NCI-H2171 (cell line): ENCODE measurements around the gene STRIT1.
"Not testable (repeated sequence)": the region's sequence is repeated elsewhere in the genome, so short reads cannot be mapped to it uniquely, and the experiment has no call there.

Experiments
- DNase-seq: peaks from one replicate; lab custom pipeline; 2025; lab: John Stamatoyannopoulos, UW

The STRIT1 gene

DNA sequence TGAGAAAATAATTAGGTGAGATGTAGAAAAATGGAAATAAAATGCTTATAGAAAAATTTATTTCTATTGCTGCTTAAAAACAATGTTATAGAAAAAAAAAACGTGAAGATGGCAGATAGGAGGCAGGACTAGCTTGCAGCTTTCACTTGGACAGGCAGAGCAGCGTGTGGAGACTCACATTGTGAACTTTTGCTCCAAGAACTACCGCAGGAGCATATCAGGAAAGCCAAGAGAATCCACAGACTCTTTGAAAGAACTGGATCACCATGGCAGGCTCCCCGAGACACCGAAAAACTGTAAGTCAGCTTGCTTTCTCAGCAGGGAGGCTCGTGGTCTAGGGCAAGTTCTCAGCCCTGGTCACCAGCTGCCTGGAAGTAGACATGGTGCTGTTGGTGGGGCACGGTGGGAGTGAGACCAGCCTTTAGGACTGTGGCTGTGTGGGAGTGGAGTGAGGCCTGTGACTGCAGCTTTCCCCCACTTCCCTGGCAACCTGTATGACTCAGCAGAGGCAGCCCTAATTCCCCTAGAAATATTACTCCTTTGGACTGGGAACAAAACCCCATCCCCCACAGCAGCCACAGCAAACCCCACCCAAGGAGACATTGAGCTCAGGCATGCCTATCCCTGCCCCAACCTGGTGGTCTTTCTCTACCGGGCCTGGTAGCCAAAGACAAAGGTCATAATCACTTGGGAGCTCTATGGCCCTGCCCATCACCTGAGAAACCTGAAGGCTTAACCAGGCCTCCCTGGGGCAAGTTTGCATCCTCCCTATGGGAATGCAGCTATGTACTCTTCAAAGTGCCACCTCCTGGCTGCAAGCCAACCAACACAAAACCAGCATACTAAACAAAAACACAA is 22.8 kb downstream of the STRIT1 start:
- no peak for DNase-seq

DNA sequence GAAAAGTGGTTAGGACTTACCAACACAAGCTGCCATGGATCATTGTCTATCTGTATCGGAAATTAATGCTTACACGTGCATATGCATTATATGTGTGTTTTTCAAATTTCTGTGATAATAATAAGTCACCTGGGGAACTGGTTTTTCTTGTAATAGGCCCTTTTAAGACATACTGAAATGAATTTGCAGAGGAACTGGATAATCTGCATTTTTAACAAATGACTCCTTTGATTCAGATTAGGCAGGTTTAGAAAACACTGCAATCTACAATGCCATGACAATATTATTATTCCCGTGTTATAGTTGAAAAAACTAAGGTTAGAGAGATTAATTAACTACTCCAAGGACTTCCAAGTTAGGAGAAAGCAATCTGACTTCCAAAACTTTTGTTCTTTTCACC is 23.4 kb downstream of the STRIT1 start:
- DNase-seq: no peak

DNA sequence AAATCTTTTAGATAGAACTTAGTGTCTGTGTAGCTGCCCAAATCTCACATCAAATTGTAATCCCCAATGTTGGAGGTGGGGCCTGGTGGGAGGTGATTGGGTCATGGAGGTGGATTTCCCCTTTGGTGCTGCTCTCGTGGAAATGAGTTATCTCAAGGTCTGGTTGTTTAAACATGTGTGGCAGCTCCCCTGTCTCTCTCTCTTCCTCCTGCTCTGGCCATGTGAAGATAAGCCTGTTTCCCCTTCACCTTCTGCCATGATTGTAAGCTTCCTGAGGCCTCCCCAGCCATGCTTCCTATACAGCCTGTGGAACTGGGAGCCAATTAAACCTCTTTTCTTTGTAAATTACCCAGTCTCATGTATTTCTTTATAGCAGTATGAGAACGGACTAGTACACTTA is 30.6 kb downstream of the STRIT1 start:
- DNase-seq: not testable (repeated sequence)

DNA sequence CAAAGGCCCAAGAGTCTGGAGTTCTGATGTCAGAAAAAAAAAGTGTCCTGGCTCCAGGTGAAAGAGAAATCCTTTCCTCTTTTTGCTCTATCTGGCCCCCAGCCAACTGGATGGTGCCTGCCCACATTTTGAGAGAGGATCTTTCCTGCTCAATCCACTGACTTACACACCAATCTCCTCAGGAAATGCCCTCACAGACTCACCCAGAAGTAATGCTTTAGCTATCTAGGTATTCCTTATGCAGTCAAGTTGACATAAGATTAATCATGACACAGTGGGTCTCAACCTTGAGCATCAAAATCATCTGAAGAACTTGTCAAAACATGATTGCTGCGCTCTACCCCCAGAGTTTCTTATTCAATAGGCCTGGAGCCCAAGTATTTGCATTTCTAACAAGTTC is 31.2 kb downstream of the STRIT1 start:
- no peak for DNase-seq

DNA sequence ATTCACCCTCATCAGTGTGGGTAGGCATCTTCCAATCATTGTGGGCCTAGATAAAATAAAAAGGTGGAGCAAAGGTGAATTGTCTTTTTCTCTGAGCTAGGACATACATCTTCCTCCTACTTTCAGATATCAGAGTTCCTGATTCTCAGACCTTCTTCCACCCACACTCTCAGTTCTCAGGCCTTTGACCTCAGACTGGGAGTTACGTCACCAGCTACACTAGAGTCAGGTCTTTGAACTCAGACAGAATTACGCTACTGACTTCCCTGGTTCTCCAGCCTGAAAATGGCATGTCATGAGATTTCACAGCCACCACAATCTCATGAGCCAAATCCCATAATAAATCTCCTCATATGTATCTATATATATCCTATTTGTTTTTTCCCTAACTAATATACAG is 39.0 kb downstream of the STRIT1 start:
- no peak for DNase-seq

DNA sequence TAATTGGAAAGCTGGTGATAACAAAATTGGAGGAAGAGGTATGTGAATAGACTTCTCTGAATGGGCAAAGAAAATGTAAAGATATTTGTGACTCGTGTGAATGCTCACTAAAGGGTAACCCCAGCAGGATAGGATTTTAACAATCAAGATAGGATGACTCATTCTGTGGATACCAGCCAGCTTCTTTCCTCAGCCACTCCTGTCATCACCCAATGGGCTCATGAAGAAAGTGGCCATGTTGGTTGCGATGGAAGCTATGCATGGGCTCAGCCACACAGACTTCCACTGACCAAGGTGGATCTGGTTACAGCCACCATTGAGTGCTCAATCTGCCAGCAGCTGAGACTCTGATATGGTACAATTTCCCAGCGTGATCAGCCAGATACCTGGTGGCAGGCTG is 40.9 kb downstream of the STRIT1 start:
- DNase-seq: no peak

DNA sequence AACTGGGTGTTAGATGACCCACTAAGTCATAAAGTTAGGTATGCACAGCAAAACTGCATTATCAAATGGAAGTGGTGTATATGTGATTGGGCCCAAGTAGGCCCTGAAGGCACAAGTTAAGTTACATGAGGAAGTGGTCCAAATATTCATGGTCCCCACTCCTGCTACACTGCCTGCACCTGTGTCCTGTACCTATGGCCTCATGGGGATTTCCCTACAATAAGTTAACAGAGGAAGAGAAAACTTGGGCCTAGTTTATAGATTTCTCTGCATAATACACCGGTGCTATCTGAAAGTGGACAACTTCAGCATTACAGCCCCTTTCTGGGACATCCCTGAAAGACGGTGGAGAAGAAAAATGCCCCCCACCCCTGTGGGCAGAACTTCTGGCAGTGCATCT is 41.5 kb downstream of the STRIT1 start:
- no peak for DNase-seq

DNA sequence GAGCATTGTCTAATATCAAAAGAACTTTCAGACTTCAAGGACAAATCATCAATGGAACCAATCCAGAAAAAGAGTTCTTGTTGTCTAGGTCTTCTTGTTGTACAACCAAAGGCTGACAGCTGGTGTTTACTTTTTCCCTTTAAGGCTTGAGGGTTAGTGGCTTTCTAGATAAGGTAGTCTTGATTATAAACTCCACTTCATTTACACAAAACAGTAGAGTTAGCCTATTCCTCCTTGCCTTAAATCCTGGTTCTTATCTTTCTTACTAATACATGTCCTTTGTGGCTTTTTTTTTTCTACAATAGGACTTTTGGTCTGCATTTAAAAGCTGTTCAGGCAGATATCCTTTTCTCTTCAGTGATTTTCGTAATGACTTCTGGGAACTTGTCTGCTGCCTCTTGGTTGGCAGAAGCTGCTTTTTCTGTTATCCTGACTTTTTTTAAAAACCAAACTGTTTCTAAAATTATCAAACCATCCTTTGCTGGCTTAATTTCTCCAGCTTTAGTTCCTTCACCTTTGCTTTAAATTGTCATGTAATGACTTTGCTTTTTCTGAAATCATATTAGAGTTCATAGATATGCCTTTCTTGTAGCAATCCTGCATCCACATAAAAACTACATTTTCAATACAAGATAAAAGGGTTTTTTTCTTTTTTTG is 44.8 kb downstream of the STRIT1 start:
- no peak for DNase-seq

DNA sequence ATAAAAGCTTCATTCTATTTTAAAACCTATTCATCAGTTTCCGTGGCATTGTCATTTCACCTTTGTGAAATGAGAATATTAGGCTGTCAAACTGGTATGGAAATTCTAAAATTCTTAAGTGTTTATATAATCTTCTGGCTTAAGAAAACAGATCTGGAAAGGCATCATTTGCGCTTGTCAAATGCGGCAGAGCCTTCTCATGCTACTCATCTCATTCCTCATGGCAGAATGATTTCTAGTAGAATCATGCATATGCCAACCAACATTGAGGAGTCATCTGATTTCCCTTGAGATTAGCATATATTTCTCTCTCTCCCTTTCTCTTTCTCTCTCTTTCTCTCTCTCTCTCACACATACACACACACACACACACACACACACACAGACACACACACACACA is 48.8 kb downstream of the STRIT1 start:
- no peak for DNase-seq

DNA sequence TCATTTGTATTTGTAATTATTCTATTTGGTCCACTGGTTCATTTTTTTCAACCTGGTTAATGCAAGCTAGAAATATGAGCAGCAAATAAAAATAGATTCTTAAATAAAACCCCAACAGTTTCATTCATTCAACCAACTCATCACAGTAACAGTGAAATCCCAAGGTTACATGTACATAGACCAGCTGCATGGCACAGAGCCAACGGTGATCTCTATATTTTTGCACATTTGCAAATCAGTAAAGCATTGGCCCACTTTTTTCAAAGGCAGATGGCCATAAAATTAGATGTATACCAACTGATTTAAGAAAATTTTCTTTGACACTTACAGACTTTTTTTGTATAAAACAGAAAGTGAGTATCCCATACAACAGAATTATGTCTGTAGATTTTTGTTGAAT is 49.3 kb downstream of the STRIT1 start:
- DNase-seq: no peak

DNA sequence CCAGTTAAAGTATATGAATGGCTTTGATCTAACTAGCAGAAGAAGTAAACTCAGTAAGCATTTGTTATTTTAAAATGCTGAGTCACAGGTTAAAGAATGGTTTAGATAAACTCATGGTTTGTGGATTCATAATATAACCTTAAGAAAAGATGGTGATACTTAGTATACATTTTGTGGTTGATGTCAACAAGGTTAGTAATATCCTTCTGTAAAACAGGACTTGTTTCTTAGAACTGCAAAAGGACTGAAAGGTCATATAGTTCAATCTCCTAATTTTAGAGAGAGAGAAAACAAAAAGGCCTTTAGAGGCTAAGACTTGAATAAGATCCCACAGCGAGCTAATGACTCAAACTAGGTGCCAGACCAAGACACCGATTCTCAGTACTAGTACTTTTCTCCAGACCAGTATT is 50.0 kb downstream of the STRIT1 start:
- no peak for DNase-seq

DNA sequence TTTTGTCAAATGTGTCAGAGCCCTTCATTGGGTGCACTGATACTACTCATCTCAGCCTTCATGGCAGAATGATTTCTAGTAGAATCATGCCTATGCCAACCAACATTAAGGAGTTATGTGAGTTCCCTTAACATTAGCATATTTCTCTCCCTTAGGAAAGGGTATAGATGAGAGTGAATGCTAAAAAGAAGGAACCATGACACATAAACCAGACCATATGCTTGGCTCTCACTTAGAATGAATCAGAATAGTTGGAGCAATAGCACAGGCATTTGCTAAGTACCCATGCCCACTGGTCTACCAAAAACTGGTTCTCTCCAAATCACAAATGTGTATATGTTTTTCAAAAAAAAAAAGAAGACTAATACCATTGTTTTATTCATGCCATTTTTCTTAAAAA is 51.1 kb downstream of the STRIT1 start:
- no peak for DNase-seq

DNA sequence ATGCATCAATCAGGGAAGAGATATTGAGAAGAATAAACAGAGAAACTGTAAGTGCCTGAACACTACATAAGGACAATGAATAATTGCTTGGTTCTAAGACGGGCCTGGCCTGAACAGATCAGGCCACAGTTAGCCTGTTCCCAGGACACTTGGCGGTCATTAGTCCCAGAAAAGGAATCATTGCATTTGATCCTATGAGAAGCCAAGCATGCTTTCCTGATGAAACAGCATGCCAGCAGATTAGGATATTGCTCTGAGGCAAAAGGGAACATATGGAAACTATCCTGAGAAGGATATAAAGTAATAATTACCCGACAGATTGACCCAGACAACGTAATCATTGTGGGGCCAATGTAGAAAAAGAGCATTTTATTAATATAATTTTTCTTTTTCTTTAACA is 51.9 kb downstream of the STRIT1 start:
- DNase-seq: no peak
